Measurements from ENCODE around the gene CACNA1D. TPM values are rescaled to one million over a fixed set of nuclear protein-coding genes. Genes with fewer than 3 reads are reported as not detected.

The CACNA1D gene
- total RNA-seq, 1 experiment from 2014 or later: 0.12 TPM

DNA sequence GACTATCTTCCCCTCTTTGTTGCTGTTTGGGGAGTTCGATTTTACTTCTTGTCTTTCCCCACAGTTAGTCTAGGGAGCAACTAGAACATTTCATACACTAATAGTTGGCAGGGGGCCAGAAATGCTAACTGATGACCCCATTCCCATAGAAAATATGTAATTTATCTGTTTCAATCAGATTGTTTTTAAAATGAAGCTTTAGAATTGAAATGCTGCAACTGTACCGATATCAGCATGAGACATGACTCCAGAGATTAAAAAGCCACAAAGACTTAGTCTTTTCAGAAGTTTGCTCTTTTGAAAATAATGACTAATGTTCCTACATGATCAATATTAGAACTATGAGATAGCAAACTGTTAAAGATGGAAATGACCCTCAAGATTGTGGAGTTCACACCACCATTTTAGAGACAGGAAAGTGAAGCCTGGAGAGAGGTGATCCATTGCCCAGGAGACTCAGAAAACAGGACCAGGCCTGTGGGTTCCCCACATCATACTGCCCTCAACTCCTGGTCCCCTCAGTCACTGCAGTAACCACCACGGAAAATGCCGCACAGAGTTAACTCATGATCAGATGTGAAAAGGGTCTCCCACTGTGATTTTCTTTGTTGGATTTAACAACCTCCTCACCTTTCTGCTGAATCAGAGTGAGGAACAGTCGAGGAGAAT lies 221.5 kb downstream of the CACNA1D start:
- DNase-seq (ENCODE audit: low read depth): no peak

DNA sequence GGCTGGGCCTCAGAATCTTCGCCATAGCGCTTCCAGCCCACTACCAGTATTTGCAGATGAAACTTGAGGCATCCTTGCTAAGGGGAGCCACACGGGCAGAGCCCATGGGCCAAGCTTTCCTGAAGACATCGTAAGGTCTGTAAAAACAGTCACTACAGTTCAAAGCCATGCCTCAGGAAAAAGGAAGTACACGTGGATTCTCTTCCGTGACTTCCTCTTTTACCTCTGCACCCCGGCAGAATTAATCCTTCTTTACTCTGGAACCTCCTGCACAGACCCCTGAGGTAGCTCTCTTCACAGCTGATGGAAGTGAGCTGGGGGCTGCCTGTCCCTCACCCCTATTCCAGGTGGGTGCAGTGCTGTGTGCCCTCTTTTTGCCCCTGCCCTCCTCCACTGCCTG lies 222.6 kb downstream of the CACNA1D start:
- DNase-seq (ENCODE audit: low read depth): no peak

GRCh38 chr3:53718462-53718861 lies 224.1 kb downstream of the CACNA1D start:
- no peak for DNase-seq (ENCODE audit: low read depth)

DNA sequence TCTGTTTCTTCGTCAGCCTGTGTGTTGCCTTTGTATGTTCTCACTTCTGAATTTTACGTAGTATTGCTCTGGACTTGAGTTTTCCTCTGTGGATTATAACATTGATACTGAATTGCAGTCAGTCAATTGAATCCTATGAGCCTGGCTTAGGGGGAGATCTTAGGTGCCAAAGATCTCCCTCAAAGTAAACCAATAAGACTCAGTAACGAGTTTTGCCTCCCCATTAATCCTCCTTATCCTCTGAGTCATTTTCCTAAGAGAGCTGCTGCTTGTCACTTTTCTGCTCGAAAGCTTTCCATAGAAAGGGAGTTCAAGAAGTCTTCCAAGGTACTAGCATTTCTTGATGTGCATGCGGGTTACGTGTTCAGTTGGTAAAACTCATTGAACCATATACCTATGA lies 225.4 kb downstream of the CACNA1D start:
- DNase-seq (ENCODE audit: low read depth): no peak

DNA sequence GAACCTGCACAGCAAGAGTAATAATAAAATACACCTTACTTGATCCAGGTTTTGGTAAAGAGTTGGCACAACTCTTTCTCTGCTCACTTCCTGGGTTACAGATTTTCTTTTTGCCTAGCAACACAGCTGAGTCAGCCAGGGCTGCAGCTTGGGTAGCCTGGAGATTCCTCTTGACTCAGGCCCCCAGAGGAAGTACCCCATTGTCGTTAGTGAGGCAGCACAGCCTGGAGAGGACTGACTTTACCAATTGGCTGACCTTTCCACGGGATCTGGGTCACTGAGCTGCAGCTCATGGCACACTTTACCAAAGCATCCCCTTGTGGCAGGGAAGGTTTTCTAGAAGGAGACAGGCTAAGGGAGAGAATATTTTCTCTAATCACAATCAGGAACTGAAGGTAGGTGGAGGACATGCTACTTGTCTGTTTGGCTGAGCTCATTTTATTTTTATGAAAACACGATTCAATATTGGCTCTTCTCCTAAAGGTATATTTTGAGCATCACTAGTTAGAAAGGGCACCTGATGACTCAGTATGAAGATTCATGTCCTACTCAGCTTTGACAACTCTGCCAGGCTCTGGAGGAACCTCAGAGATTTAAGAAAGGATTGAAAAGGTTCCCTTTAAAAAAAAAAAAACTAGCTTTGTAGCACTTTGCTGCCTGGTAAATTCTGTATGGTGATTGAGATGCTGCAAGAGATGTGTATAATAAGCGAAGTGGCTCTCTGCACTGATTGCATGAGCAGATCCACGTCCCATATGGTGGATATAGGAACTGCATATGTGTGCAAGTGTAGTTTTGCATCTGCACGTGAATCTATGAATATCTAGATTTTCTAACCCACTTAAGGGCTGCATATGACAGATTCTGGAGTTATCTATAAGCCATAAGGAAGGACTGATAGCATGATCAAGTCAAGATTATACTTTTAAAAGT lies 227.0 kb downstream of the CACNA1D start:
- DNase-seq (ENCODE audit: low read depth): no peak

DNA sequence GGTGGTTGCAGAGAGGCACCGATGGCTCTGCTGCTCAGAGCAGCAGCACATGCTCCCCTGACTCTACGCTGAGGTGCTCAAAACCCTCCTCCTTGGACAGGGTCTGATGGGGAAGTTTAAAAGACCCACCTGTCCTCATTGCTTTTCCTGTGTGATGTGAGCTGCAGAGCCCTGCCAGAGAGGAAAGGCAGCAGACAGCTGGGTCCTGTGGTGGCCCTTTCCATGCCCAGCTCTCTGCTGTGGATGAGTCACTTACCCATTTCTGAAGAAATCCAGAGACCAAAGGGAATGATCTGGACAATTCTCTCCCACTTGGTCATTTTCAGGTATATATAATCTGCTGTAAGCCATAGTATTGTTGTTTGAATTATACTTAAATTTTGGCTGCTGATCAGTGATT lies 230.2 kb downstream of the CACNA1D start:
- no peak for DNase-seq (ENCODE audit: low read depth)

DNA sequence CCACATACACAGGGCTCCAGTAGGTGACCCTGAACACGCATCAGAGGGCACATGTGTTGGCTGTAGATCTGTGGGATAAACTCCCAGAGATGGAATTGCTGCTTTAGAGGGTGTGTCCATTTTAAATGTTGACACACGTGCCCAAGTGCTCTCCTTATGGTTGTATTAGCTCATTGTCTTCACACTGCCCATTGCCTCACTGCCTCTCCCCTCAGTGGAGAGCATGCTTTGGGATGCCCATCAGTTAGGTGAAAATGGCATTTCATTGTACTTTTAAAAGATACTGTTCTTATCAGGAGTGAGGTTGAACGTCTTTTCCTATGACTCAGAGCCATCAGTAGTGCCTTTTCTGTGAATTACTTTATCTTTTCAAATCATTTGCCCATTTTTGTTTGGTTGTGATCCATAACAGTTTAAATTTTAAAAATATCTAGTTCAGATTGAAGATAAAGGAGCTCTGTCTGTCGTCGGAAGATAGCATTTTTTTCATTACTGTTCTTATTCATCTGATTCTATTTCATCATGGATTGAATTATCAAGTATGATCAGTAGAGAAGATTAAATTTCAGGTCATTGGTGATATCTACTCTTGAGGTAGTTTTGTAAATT lies 231.1 kb downstream of the CACNA1D start:
- DNase-seq (ENCODE audit: low read depth): no peak

DNA sequence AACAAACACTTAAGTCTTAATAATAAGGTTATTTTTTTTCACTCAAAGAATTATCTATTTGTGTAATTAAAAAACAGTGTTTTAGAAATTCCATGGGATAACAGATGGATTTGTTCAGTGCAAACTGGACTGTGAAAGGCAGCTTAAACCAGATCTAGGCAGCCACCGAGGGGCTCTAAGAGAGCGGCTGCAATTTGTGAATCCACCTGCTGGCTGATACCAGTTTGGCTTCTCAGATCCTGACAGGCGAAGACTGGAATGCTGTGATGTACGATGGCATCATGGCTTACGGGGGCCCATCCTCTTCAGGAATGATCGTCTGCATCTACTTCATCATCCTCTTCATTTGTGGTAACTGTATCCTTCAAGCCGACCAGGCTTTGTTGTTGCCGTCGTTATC lies 232.2 kb downstream of the CACNA1D start:
- no peak for DNase-seq (ENCODE audit: low read depth)

- DNase-seq (ENCODE audit: low read depth): no peak
Measured at GRCh38 chr3:53728606-53729005, 234.2 kb downstream of the CACNA1D start.

GRCh38 chr3:53729159-53729558 lies 234.7 kb downstream of the CACNA1D start:
- no peak for DNase-seq (ENCODE audit: low read depth)

DNA sequence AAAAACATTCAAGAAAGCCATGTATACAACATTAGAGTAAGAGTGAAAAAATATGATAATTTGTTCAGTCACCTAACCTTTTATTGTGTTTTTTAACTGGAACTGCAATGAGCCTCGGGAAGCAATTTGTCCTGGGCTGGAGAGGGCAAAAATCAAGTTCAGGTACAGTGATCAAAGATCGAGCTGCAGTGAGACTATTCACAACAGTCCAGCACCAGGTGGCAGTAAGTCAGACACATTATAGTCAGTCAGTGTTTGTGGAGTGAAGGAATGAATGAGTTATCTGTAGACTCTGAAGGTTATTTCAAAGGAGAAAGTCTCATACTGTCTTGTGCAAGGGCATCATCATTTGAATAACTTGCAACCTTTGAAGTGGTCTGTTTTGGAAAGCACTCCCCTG lies 235.2 kb downstream of the CACNA1D start:
- no peak for DNase-seq (ENCODE audit: low read depth)

GRCh38 chr3:53730576-53730975 lies 236.2 kb downstream of the CACNA1D start:
- peak; percentile 22 for DNase-seq (ENCODE audit: low read depth)

GRCh38 chr3:53731934-53732624 lies 237.7 kb downstream of the CACNA1D start:
- DNase-seq (ENCODE audit: low read depth): no peak

DNA sequence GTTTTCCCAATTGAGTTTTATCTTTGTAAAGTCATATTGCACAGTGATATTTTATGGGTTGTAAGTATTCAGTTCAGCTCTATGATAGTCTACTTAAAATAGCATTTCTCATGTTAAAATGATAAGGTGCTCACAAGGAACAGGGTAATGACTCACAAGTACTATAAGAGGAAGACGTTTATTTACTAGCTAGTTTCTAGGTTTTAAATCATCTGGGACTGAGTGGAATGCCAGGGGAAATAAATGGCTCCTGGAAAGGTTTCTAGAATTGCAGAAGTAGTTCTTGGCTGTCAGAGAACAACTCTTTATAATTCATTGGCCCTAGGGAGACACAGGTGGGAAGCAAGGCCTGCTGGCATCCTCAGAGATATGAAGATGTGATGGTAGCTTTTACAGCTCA lies 239.0 kb downstream of the CACNA1D start:
- no peak for DNase-seq (ENCODE audit: low read depth)

GRCh38 chr3:53739966-53740365 lies 245.6 kb downstream of the CACNA1D start:
- DNase-seq (ENCODE audit: low read depth): no peak

DNA sequence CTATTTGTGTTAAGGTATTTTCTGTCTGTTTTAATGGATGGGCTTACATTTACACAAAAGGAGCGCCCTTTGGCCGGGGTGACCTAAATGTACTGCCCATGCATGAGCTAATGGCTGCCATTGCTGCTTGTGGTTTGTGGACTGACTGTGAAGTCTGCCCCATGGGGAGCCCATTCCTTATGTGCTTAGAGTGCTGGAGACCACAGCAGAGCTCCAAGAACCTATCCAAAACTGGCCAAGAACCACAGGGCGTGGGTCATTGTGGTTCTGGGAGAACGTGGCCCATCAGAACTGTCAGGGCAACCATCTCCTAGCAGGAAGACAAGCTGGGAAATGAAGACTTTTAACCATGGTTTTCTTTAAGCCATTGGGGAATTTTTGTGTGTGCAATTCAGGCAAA lies 246.5 kb downstream of the CACNA1D start:
- no peak for DNase-seq (ENCODE audit: low read depth)

DNA sequence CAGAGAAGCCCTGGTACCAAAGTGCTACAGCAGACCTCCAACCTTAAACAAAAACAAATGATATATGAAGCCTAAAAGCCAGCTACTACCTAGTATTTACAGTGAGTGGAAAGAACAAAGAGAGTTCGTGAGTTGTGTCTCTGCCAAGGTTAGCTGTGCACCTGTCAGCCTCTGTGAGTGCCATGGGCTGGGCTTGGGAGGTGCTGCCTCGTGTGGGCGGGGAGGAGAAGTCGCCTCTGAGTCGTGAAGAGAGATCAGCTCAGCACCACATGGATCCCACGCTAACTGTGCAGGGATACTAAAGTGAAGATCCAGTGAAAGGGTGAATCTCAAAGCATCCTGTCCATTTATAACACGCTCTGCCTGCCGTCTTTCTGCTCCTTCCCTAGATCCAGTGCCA lies 249.9 kb downstream of the CACNA1D start:
- no peak for DNase-seq (ENCODE audit: low read depth)

- no peak for DNase-seq (ENCODE audit: low read depth)
Measured at GRCh38 chr3:53747559-53747958, 253.1 kb downstream of the CACNA1D start.

- no peak for DNase-seq (ENCODE audit: low read depth)
Measured at GRCh38 chr3:53748512-53749271, 254.3 kb downstream of the CACNA1D start.

DNA sequence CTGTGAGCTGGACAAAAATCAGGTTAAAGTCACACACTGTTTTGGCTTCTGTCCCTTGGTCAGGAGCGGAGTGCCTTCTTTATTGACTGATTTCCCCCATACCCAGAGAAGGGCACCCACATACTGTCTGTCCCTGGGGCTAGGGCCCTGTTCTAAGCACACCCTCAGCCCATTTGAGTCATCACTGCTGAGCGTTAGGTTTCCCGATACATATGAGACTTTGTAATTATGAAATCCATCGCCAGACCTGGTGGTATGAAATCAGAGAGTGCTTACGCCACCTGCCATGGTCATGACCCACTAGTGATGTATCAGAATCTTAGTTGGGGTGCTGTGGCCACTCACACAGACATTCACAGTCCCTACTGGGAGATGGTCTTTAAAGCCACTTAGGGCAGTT lies 255.0 kb downstream of the CACNA1D start:
- no peak for DNase-seq (ENCODE audit: low read depth)

Measured in RPMI7951 (cell line).